ENCODE measurements around the gene SMURF1. TPM values are rescaled to one million over a fixed set of nuclear protein-coding genes. Genes with fewer than 3 reads are reported as not detected.

SMURF1 gene
- total RNA-seq, 1 donor from 2014 or later: 51.3 TPM

GRCh38 chr7:98998821-98999725, 144.8 kb downstream of the SMURF1 start:
- Histone ChIP-seq H3K36me3 (ENCODE audit: control insufficient read depth, insufficient read depth, low read length) (peaks cover 1% of the 10 kb centered on the region), H3K4me3 (ENCODE audit: low read depth, low read length) (no peak overlapping the region), H3K27me3 (ENCODE audit: control insufficient read depth, insufficient read depth, low read length) (no peaks in the 10 kb centered on the region)
- no peak for TF ChIP-seq CTCF (IDR thresholded peaks at IDR 0.05; ENCODE audit: insufficient read depth, low read length, poor library complexity, severe bottlenecking)
- DNase-seq (ENCODE audit: low read depth): no peak

GRCh38 chr7:98997846-98998245, 146.1 kb downstream of the SMURF1 start:
- H3K4me3 ChIP-seq (ENCODE audit: low read depth, low read length): no peak overlapping the region
- H3K36me3 ChIP-seq (ENCODE audit: control insufficient read depth, insufficient read depth, low read length): peaks cover 2% of the 10 kb centered on the region
- no peak for DNase-seq (ENCODE audit: low read depth)
- no peaks in the 10 kb centered on the region for H3K27me3 ChIP-seq (ENCODE audit: control insufficient read depth, insufficient read depth, low read length)
- no peak for TF ChIP-seq CTCF (IDR thresholded peaks at IDR 0.05; ENCODE audit: insufficient read depth, low read length, poor library complexity, severe bottlenecking)

- peaks cover 2% of the 10 kb centered on the region for H3K36me3 ChIP-seq (ENCODE audit: control insufficient read depth, insufficient read depth, low read length)
- DNase-seq (ENCODE audit: low read depth): no peak
- no peak for TF ChIP-seq CTCF (IDR thresholded peaks at IDR 0.05; ENCODE audit: insufficient read depth, low read length, poor library complexity, severe bottlenecking)
- no peaks in the 10 kb centered on the region for H3K27me3 ChIP-seq (ENCODE audit: control insufficient read depth, insufficient read depth, low read length)
- H3K4me3 ChIP-seq (ENCODE audit: low read depth, low read length): no peak overlapping the region
Observed at GRCh38 chr7:98996150-98996552, 147.8 kb downstream of the SMURF1 start.

GRCh38 chr7:98995523-98996149, 148.3 kb downstream of the SMURF1 start:
- TF ChIP-seq CTCF (IDR thresholded peaks at IDR 0.05; ENCODE audit: insufficient read depth, low read length, poor library complexity, severe bottlenecking): no peak
- no peak for DNase-seq (ENCODE audit: low read depth)
- Histone ChIP-seq H3K4me3 (ENCODE audit: low read depth, low read length) (no peak overlapping the region), H3K27me3 (ENCODE audit: control insufficient read depth, insufficient read depth, low read length) (no peaks in the 10 kb centered on the region), H3K36me3 (ENCODE audit: control insufficient read depth, insufficient read depth, low read length) (peaks cover 2% of the 10 kb centered on the region)

- Histone ChIP-seq H3K27me3 (ENCODE audit: control insufficient read depth, insufficient read depth, low read length) (no peaks in the 10 kb centered on the region), H3K4me3 (ENCODE audit: low read depth, low read length) (no peak overlapping the region), H3K36me3 (ENCODE audit: control insufficient read depth, insufficient read depth, low read length) (peaks cover 2% of the 10 kb centered on the region)
- TF ChIP-seq CTCF (IDR thresholded peaks at IDR 0.05; ENCODE audit: insufficient read depth, low read length, poor library complexity, severe bottlenecking): no peak
- DNase-seq (ENCODE audit: low read depth): no peak
Observed at GRCh38 chr7:98995111-98995510, 148.8 kb downstream of the SMURF1 start.

All from kidney epithelial cell (primary cell).